ENCODE data around the gene TMEM200A. TPM values are rescaled to one million over a fixed set of nuclear protein-coding genes. Genes with fewer than 3 reads are reported as not detected.

Gene TMEM200A
- total and polyA plus RNA-seq, 2 of the 8 experiments (the other 6 are each of a cell fraction or from before 2014, with no cell fraction given) = 6.2 to 13.9 TPM

GRCh38 chr6:130393306-130393705, 27.5 kb downstream of the TMEM200A start (continued):
- TF ChIP-seq SAP30 (IDR thresholded peaks at IDR 0.05; ENCODE audit: insufficient read depth, insufficient replicate concordance, low read length) = no peak
- TF ChIP-seq CHD2 (IDR thresholded peaks at IDR 0.05; ENCODE audit: low read length) = no peak
- no peak for TF ChIP-seq GABPA (IDR thresholded peaks at IDR 0.05; ENCODE audit: borderline replicate concordance, insufficient read depth, low read length)
- no peak for TF ChIP-seq E2F6 (IDR thresholded peaks at IDR 0.05)
- no peak for TF ChIP-seq TEAD4 (IDR thresholded peaks at IDR 0.05; ENCODE audit: low read depth, low read length)
